Activated naive CD4-positive, alpha-beta T cell treated with anti-CD3 and anti-CD28 coated beads, Interleukin-2, amount 10 ng/mL, durations not matched to agents 7 days and 5 days (primary cell): ENCODE data around the gene RIC8A.

ENCODE experiments used
- CTCF ChIA-PET: fragments of 350-600 bp; sonication (Branson Sonifier 250); formaldehyde crosslinking; loops from one replicate; lab custom pipeline; 2021; ENCODE audit warnings: antibody characterized with exemption; lab: Charles Lee
- DNase-seq: peaks from one replicate; pipeline ENCODE4 v3.0.0-alpha.2; 2020
- H3K27ac Mint-ChIP-seq: one replicate; pipeline ENCODE4 v1.8.0; 2021; ENCODE audit warnings: mild to moderate bottlenecking, moderate library complexity, mixed read lengths
- H3K27me3 Mint-ChIP-seq: one replicate; pipeline ENCODE4 v1.8.0; 2021; ENCODE audit warnings: mild to moderate bottlenecking, mixed read lengths
- H3K36me3 Mint-ChIP-seq: one replicate; pipeline ENCODE4 v1.8.0; 2021; ENCODE audit warnings: mixed read lengths
- H3K4me1 Mint-ChIP-seq: one replicate; pipeline ENCODE4 v1.8.0; 2021; ENCODE audit warnings: mixed read lengths
- H3K4me3 Mint-ChIP-seq: one replicate; pipeline ENCODE4 v1.8.0; 2021; ENCODE audit warnings: mild to moderate bottlenecking, moderate library complexity, mixed read lengths
- H3K9me3 Mint-ChIP-seq: one replicate; pipeline ENCODE4 v1.8.0; 2021; ENCODE audit warnings: mixed read lengths

The RIC8A gene

GRCh38 chr11:253160-253885, 45.8 kb downstream of the RIC8A start:
- CTCF ChIA-PET: no interaction called here
- H3K27me3 Mint-ChIP-seq: peaks cover 12% of the 10 kb centered on the region
- H3K4me1 Mint-ChIP-seq: peaks cover 16% of the 10 kb centered on the region
- DNase-seq: no peak
- no peak overlapping the region for H3K4me3 Mint-ChIP-seq
- H3K36me3 Mint-ChIP-seq: peaks cover 40% of the 10 kb centered on the region
- H3K27ac Mint-ChIP-seq: no peak overlapping the region
- no peaks in the 10 kb centered on the region for H3K9me3 Mint-ChIP-seq

GRCh38 chr11:253886-254270, 46.4 kb downstream of the RIC8A start:
- Mint-ChIP-seq H3K36me3 (peaks cover 36% of the 10 kb centered on the region), H3K27ac (peak overlapping the region; percentile 38)

DNA sequence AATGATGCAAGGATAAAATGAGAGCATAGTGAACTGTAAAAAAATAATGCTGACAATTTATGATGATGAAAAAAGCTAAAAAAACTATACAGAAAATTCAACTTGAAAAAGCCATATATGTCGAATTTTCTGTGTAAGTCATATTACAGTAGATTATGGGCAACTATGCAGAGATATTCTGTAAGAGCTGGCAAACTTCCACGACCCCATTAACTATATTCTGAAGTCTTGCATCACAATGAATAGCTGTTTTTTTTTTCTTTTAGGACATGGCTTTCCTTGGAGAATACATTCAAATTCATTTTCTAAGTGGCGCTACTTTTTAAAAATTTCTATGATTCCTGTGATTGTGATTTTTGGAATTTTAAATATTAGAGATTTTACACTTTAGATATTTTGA, 47.7 kb downstream of the RIC8A start:
- Mint-ChIP-seq H3K27ac (no peak overlapping the region), H3K27me3 (peaks cover 25% of the 10 kb centered on the region), H3K9me3 (no peaks in the 10 kb centered on the region), H3K36me3 (peaks cover 29% of the 10 kb centered on the region), H3K4me1 (peaks cover 11% of the 10 kb centered on the region), H3K4me3 (no peak overlapping the region)
- CTCF ChIA-PET: no interaction called here
- DNase-seq: no peak

More at GRCh38 chr11:253886-254270, 46.4 kb downstream of the RIC8A start:
- Mint-ChIP-seq H3K9me3 (no peaks in the 10 kb centered on the region), H3K4me3 (no peak overlapping the region), H3K27me3 (peaks cover 15% of the 10 kb centered on the region), H3K4me1 (peaks cover 16% of the 10 kb centered on the region)
- no peak for DNase-seq
- CTCF ChIA-PET: no interaction called here

DNA sequence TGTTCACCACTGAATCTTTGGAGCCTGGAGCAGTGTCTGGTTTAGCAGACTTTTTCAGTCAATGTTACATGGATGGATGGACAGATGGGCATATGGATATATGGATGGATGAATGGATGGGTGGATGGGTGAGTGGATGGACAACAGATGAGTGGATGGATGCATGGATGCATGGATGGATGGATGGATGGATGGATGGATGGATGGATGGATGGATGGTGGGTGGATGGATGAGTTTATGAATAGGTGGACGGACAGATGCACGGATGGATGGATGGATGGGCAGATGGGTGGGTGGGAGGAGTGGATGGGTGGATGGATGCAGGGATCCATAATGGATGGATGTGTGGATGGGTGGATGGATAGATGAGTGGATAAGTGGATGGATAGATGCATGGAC, 48.3 kb downstream of the RIC8A start:
- H3K36me3 Mint-ChIP-seq: peaks cover 24% of the 10 kb centered on the region
- H3K4me3 Mint-ChIP-seq: no peak overlapping the region
- no peak overlapping the region for H3K27ac Mint-ChIP-seq
- no peak for DNase-seq
- no peaks in the 10 kb centered on the region for H3K9me3 Mint-ChIP-seq
- H3K27me3 Mint-ChIP-seq: peaks cover 29% of the 10 kb centered on the region
- CTCF ChIA-PET: no interaction called here
- peaks cover 6% of the 10 kb centered on the region for H3K4me1 Mint-ChIP-seq

GRCh38 chr11:256952-257737, 49.6 kb downstream of the RIC8A start:
- Mint-ChIP-seq H3K4me1 (no peaks in the 10 kb centered on the region), H3K4me3 (no peak overlapping the region), H3K27ac (no peak overlapping the region), H3K9me3 (no peaks in the 10 kb centered on the region), H3K36me3 (peaks cover 14% of the 10 kb centered on the region), H3K27me3 (peaks cover 37% of the 10 kb centered on the region)
- DNase-seq: no peak
- CTCF ChIA-PET: no interaction called here

- H3K27ac Mint-ChIP-seq: no peak overlapping the region
- H3K27me3 Mint-ChIP-seq: peaks cover 39% of the 10 kb centered on the region
- CTCF ChIA-PET: interaction anchor here (1.2 kb wide), 1 partner anchor 10 kb away, joined by 3 read pairs; no protein-coding TSS in a partner anchor
- H3K36me3 Mint-ChIP-seq: peaks cover 6% of the 10 kb centered on the region
- H3K4me1 Mint-ChIP-seq: no peaks in the 10 kb centered on the region
- DNase-seq: no peak
- H3K9me3 Mint-ChIP-seq: no peaks in the 10 kb centered on the region
- no peak overlapping the region for H3K4me3 Mint-ChIP-seq
Observed at GRCh38 chr11:257766-258493, 50.4 kb downstream of the RIC8A start.

DNA sequence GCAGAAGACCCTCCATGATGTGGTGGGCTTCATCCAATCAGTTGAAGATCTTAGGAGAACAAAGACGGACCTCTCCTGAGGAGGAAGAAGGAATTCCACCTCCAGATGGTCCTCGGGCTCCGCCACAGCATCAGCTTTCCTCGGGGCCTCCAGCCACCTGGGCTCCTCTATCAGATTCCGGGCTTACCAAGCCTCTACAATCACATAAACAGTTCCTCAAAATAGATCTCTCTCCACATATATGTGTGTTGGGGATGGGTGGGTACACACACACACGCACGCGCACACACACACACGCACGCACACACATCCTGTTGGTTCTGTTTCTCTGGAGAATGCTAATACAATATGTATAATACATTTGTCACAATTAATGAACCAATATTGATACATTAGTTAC, 51.9 kb downstream of the RIC8A start:
- Mint-ChIP-seq H3K36me3 (no peaks in the 10 kb centered on the region), H3K27me3 (peaks cover 39% of the 10 kb centered on the region), H3K9me3 (no peaks in the 10 kb centered on the region), H3K4me3 (no peak overlapping the region), H3K27ac (no peak overlapping the region), H3K4me1 (no peaks in the 10 kb centered on the region)
- DNase-seq: no peak
- CTCF ChIA-PET: interaction anchor here (5.6 kb wide), 1 partner anchor 8 kb away, joined by 36 read pairs; no protein-coding TSS in a partner anchor

- Mint-ChIP-seq H3K36me3 (no peaks in the 10 kb centered on the region), H3K27ac (no peak overlapping the region), H3K9me3 (no peaks in the 10 kb centered on the region), H3K4me1 (peaks cover 2% of the 10 kb centered on the region), H3K4me3 (no peak overlapping the region), H3K27me3 (peaks cover 44% of the 10 kb centered on the region)
- CTCF ChIA-PET: interaction anchor here (5.6 kb wide), 1 partner anchor 10 kb away, joined by 36 read pairs; no protein-coding TSS in a partner anchor
- DNase-seq: no peak
Observed at GRCh38 chr11:261624-262023, 54.1 kb downstream of the RIC8A start.
